Uterus (tissue), 4 donors: ENCODE results near the gene MYH3. TPM values are rescaled to one million over a fixed set of nuclear protein-coding genes. Genes with fewer than 3 reads are reported as not detected.
"Not testable (repeated sequence)": the region's sequence is repeated elsewhere in the genome, so short reads cannot be mapped to it uniquely, and the experiment has no call there.

Source experiments
- DNase-seq, 2 donors: peaks; one replicate each; pipeline ENCODE4 v3.0.0-alpha.2; 2019 to 2020
- H3K27ac ChIP-seq, 2 donors: fragments of 200-600 bp; sonication (generic); 1 replicate in 1 of 2; 2 replicates in 1 of 2; pipeline ENCODE4 v1.5.1; 2016 to 2018
- H3K27me3 ChIP-seq, 2 donors: fragments of 200-600 bp; sonication (generic); one replicate each; pipeline ENCODE4 v1.5.1; 2018 to 2019; ENCODE audit warnings: control low read depth in 1 of 2
- H3K36me3 ChIP-seq, 2 donors: fragments of 200-600 bp; sonication (generic); one replicate each; pipeline ENCODE4 v1.5.1; 2019; ENCODE audit warnings: control low read depth in 1 of 2
- H3K4me1 ChIP-seq, 2 donors: fragments of 200-600 bp; sonication (generic); one replicate each; pipeline ENCODE4 v1.5.1; 2018 to 2019; ENCODE audit warnings: control low read depth in 1 of 2
- H3K4me3 ChIP-seq, 2 donors: fragments of 200-600 bp; sonication (generic); 1 replicate in 1 of 2; 2 replicates in 1 of 2; pipeline ENCODE4 v1.5.1; 2018 to 2019; ENCODE audit warnings: mild to moderate bottlenecking in 1 of 2
- H3K9me3 ChIP-seq, 2 donors: fragments of 200-600 bp; sonication (generic); one replicate each; pipeline ENCODE4 v1.5.1; 2019; ENCODE audit warnings: control low read depth in 1 of 2
- POLR2A ChIP-seq, 2 donors: fragments of 450-650 bp; IDR thresholded peaks; one replicate each; pipeline ENCODE4 v1.6.1; 2016; ENCODE audit warnings: antibody characterized with exemption in 2 of 2, mild to moderate bottlenecking in 1 of 2, moderate library complexity in 1 of 2
- intact Hi-C: fragments of 100-400 bp; cut with DNase I; formaldehyde crosslinking; loops from one replicate; pipeline ENCODE4 v1.15.1; 2023; ENCODE audit warnings: low total_unique reads
- total RNA-seq, 4 donors: library from RNA; depleted of rRNA in 3 of 4; stranded (reverse); fragments of >200 nt in 3 of 4; gene quantifications; one replicate each; pipeline versions ENCODE4 v1.1.0 to v1.2.4, GENCODE V29; 2014 to 2023
- TF ChIP-seq, protein P1 (sequence below), 4 experiments: fragments of 200-600 bp in 2 of 4; fragments of 450-650 bp in 2 of 4; sonication (generic) in 2 of 4; IDR thresholded peaks; one replicate each; pipeline ENCODE4 v1.5.1; 2016 to 2019; ENCODE audit warnings: antibody characterized with exemption in 4 of 4, mild to moderate bottlenecking in 2 of 4, moderate library complexity in 1 of 4
- donor health status: DM: yes; HTN: yes; CAD: no.

The MYH3 gene
- total RNA-seq, 4 donors from 2014 or later, result under 0.01 to 11.9 (median 3.1) TPM

DNA sequence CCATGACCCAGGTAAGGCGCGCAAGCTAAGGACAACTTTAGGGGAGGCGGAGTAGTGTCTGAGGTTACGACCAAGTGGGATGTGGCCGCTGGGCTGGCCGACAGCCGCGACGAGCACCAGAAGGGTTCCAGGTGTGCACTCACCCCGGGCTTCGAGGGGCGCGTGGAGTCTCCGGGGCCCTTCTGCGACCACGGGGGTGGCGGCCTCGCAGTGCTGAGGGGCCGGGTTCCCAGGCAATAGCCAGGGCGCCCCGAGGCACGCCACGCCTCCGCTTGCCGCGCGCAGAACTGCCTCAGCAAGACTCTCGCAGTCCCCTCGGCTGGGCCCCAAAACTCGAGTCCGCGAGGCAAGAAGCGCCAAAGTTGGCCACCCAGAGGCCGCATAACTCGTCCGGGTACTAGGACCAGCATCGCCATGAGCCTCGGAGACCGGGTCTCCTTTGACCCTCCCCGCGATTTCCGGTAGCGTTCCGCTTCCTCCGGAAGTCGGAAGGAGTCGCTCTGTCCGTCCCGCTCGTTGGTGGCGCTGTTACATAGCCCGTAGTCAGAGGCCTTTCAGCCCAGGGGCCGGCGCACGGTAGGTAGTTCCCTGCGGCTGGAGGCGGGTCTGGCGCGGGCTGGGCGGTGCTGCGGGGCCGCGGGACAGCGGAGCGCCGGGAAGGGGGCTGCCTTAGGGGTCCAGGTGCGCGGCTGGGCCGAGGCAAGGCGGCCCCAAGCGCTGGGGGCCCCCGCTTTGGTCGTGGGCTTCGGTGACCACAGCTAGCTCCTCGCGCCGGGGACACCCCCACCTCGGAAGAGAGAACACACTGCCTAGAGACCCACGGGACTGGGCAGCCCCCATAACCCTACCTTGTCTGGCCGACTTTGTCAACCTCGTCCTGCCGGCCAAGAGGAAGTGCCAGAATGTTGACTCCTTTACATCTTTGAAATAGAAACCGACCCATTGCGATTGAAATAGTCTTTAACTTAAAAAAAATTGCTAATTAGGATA is 40.3 kb upstream of the MYH3 start, which contains the start of the genes ADPRM and SCO1:
TSS of gene ADPRM (plus strand) at position 503 of the 990 bp plus-strand sequence. CDS start 7,333 bp downstream, outside the sequence.
TSS of gene SCO1 (minus strand) at position 442 of the 990 bp plus-strand sequence. CDS start at position 416, 26 bp downstream.
- DNase-seq, result peak; percentile 92 to 93
- Histone ChIP-seq H3K36me3 (no peaks in the 10 kb centered on the region), H3K4me1 (no peaks in the 10 kb centered on the region), H3K4me3 (peak within 1 kb of the TSS; percentile 68 to 78), H3K27me3 (no peaks in the 10 kb centered on the region), H3K27ac (peak within 1 kb of the TSS; percentile 90 to 91), H3K9me3 (no peaks in the 10 kb centered on the region)
- TF ChIP-seq, protein P1, sequence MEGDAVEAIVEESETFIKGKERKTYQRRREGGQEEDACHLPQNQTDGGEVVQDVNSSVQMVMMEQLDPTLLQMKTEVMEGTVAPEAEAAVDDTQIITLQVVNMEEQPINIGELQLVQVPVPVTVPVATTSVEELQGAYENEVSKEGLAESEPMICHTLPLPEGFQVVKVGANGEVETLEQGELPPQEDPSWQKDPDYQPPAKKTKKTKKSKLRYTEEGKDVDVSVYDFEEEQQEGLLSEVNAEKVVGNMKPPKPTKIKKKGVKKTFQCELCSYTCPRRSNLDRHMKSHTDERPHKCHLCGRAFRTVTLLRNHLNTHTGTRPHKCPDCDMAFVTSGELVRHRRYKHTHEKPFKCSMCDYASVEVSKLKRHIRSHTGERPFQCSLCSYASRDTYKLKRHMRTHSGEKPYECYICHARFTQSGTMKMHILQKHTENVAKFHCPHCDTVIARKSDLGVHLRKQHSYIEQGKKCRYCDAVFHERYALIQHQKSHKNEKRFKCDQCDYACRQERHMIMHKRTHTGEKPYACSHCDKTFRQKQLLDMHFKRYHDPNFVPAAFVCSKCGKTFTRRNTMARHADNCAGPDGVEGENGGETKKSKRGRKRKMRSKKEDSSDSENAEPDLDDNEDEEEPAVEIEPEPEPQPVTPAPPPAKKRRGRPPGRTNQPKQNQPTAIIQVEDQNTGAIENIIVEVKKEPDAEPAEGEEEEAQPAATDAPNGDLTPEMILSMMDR (IDR thresholded peaks at IDR 0.05), result peak; percentile 32 to 60 (median 50)
- peak; percentile 95 for TF ChIP-seq POLR2A (IDR thresholded peaks at IDR 0.05)
- intact Hi-C loops, result no loop called here

DNA sequence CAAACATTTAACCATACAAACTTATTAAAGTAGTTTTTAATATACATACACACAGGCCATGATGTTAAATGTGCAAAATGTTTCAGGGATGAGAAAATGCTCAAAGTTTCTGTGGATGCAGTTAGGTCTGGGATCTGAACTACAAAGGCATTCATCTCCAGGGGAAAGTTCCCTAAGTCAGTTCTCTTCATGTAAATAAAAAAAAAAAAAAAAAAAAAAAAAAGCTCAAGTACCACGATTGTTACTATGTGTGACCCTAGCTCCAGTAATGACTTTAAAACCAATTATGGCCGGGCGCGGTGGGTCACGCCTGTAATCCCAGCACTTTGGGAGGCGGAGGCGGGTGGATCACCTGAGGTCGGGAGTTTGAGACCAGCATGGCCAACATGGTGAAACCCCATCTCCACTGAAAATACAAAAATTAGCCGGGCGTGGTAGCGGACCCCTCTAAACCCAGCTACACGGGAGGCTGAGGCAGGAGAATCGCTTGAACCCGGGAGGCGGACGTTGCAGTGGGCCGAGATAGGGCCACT is 38.8 kb upstream of the MYH3 start:
- H3K4me3 ChIP-seq, H3K36me3 ChIP-seq, H3K27me3 ChIP-seq, DNase-seq, H3K27ac ChIP-seq, H3K4me1 ChIP-seq, intact Hi-C loops, H3K9me3 ChIP-seq: not testable (repeated sequence)

DNA sequence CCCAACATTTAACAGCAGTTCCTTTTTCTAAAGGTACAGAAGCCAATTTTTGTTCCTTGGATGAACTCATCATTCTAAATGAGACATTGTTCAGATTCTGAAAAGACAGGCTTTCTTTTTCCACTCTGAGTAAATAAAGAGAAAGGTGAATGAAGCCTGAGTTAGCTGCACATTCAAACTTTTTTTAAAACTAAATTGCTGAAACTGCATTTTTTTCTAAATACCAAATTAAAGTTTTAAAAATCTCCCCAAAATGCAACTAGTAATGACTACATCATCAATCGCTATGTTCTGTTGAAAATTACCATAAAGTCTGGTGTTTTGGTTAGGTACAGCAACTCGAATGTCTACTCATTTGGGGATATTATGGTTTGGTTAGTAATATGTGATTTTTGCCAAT is 30.4 kb upstream of the MYH3 start:
- no peak for DNase-seq
- intact Hi-C loops, result no loop called here

DNA sequence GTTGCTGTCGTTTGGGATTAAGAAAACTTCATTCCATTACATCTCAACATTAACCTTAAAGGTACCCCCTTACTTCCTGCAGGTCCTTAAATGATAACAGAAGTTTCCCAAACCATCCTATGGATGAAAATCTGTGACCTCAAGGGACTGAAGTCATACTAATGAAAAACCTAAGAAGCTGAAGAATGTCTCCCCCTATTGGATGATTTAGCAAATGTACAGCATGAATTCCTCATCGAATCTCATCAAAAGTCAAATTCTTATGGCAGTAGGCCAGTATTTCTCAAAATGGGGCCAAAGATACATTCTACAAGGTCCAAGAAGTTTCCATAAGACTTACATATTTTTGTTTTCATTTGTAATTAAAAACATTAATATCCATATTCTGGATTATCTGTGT is 26.7 kb upstream of the MYH3 start:
- intact Hi-C loops, result no loop called here

More for the DNA sequence above, 30.4 kb upstream of the MYH3 start:
- Histone ChIP-seq H3K27me3 (no peaks in the 10 kb centered on the region), H3K9me3 (no peaks in the 10 kb centered on the region), H3K36me3 (no peaks in the 10 kb centered on the region), H3K4me1 (no peaks in the 10 kb centered on the region), H3K4me3 (no peak overlapping the region), H3K27ac (no peak overlapping the region)
- TF ChIP-seq, protein P1 (IDR thresholded peaks at IDR 0.05), result no peak
- no peak for TF ChIP-seq POLR2A (IDR thresholded peaks at IDR 0.05)

DNA sequence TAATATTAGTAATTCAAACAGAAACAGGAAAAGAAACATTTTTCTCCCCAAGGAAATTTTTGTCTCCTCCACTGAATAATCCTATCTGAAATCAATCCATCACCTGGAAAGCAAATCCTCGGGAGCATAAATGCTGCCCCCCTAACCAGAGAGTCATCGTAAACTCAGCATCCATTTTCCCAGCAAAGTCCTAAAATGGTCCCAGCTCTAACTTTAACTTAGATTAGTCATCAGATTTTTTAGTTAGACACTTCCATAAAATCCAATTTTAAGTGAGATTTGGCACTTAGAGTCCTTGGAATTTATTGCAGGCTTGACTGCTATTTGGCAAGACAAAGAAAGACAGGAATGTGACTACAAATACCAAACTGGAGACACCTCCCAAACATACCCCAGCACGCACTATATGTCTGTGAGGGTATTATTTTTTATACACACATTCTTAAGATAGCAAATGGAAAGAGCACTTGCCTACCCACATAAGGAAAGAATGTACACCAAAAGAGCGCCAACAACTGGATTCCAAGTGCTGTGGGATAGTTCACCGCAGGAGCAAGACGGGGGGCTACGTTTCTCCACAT is 24.8 kb upstream of the MYH3 start:
- peak overlapping the region; percentile 54 to 62 for H3K27ac ChIP-seq
- no peak for DNase-seq
- no peaks in the 10 kb centered on the region for H3K4me1 ChIP-seq
- TF ChIP-seq, protein P1 (IDR thresholded peaks at IDR 0.05), result no peak
- no peak for TF ChIP-seq POLR2A (IDR thresholded peaks at IDR 0.05)
- H3K9me3 ChIP-seq, result no peaks in the 10 kb centered on the region
- no peaks in the 10 kb centered on the region for H3K27me3 ChIP-seq
- intact Hi-C loops, result no loop called here
- H3K4me3 ChIP-seq, result no peak overlapping the region
- H3K36me3 ChIP-seq, result no peaks in the 10 kb centered on the region

More for the DNA sequence above, 26.7 kb upstream of the MYH3 start:
- DNase-seq, result no peak
- Histone ChIP-seq H3K9me3 (no peaks in the 10 kb centered on the region), H3K4me1 (no peaks in the 10 kb centered on the region), H3K36me3 (no peaks in the 10 kb centered on the region), H3K27ac (no peak overlapping the region), H3K27me3 (no peaks in the 10 kb centered on the region), H3K4me3 (no peak overlapping the region)
- TF ChIP-seq, protein P1 (IDR thresholded peaks at IDR 0.05), result no peak
- no peak for TF ChIP-seq POLR2A (IDR thresholded peaks at IDR 0.05)
